Activated T-cell treated with anti-CD3 and anti-CD28 coated beads, Interleukin-2, amount 50 U/mL, for 1 hour (primary cell): ENCODE results near the gene THRSP.

Experiments
- DNase-seq: peaks from one replicate; pipeline ENCODE4 v3.0.0-alpha.2; 2020

The THRSP gene

GRCh38 chr11:78100261-78100660 is 36.6 kb downstream of the THRSP start:
- no peak for DNase-seq

GRCh38 chr11:78100676-78101472 is 37.2 kb downstream of the THRSP start:
- no peak for DNase-seq

GRCh38 chr11:78109081-78110015 is 45.7 kb downstream of the THRSP start:
- no peak for DNase-seq

GRCh38 chr11:78110351-78110750 is 46.7 kb downstream of the THRSP start:
- no peak for DNase-seq

- no peak for DNase-seq
Observed at GRCh38 chr11:78110830-78111229, 47.2 kb downstream of the THRSP start.

- DNase-seq: no peak
Observed at GRCh38 chr11:78111298-78111697, 47.6 kb downstream of the THRSP start.

GRCh38 chr11:78112582-78113275 is 49.1 kb downstream of the THRSP start:
- DNase-seq: no peak
